NK-92 (cell line): ENCODE results near the gene BRMS1.
"Not testable (repeated sequence)": the region's sequence is repeated elsewhere in the genome, so short reads cannot be mapped to it uniquely, and the experiment has no call there.

Experiments
- DNase-seq: peaks from one replicate; lab custom pipeline; 2025; ENCODE audit not compliant: unreplicated experiment; lab: John Stamatoyannopoulos, UW

BRMS1 gene

GRCh38 chr11:66311965-66312548, 32.8 kb downstream of the BRMS1 start:
- DNase-seq, result peak; percentile 84

DNA sequence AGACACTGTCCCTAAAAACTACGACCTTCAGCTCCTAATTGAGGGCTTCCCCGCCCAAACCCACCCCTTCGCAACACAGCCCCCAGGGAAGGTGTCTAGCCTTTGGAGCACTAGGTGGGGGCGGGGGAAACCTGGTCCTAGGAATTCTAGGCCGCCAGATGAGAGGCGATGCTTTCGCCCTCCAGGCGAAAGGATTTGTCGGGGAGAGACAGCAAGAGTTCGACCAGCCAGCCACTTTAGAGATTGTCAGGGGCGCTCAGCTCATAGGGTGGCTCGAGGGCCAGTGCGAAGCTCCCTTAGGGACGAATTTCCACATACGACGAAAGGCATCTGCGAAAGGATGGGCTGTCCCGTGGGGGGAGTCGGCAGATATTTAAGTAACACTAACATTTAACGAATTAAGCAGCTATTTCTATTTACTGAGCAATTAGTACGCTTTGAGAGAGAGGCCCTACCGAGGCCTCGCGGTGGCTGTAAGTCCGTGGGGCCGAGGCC, 33.4 kb downstream of the BRMS1 start:
- DNase-seq, result no peak

DNA sequence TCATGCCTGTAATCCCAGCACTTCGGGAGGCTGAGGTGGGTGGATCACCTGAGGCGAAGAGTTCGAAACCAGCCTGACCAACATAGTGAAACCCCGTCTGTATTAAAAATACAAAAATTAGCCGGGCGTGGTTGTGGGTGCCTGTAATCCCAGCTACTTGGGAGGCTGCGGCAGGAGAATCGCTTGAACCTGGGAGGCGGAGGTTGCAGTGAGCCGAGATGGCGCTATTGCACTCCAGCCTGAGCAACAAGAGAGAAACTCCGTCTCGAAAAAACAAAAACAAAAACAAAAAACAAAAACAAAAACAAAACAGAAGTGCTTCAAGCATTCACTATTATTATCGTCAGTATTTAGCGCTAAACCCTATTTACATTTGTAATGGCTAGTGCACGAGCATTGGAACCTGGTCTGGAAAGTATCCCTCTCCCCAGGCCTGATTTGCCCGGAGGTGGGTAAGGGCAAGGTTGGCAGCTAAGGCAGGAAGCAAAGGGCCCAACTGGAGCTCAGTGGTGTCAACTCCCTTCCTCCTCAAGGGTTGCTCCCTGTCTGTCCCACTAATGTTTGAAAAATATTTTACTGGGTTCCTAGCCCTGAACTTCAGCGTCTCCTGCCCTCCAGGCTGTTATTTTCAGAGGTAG, 34.0 kb downstream of the BRMS1 start:
- not testable (repeated sequence) for DNase-seq

DNA sequence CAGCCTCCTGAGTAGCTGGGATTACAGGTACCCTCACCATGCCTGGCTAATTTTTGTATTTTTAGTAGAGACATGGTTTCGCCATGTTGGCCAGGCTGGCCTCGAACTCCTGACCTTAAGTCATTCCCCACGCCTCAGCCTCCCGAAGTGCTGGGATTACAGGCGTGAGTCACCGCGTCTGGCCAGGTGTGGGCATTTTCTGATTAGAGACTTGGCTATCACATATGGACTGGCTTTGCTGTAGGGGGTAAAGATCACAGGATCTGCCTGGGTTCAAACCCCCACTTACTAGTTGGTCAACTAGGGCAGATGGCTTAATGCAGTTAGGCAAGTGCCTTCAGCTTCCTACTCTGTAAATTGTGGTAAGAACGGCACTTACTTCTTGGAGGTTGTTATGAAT, 34.6 kb downstream of the BRMS1 start:
- DNase-seq, result no peak

DNA sequence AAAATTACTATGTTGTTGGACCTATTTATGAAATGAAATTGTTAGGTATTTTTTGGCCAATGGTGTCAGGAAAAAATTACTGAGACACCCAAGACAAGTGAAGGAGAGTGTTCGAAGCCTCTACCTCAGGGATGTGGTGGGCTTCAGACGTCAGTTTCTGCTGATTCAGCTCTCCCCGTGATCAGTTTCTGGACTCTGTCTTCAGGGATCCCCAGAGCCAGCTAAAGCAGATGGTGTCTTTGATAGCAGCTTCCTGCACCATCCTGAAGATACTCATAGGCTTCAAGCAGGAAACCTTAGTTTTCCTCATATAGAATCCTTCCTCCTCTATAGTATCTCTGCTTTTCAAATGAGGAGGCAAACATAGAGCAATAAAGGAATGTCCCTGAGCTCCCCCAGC, 35.4 kb downstream of the BRMS1 start:
- DNase-seq, result no peak

GRCh38 chr11:66302656-66303055, 42.2 kb downstream of the BRMS1 start:
- DNase-seq, result no peak

DNA sequence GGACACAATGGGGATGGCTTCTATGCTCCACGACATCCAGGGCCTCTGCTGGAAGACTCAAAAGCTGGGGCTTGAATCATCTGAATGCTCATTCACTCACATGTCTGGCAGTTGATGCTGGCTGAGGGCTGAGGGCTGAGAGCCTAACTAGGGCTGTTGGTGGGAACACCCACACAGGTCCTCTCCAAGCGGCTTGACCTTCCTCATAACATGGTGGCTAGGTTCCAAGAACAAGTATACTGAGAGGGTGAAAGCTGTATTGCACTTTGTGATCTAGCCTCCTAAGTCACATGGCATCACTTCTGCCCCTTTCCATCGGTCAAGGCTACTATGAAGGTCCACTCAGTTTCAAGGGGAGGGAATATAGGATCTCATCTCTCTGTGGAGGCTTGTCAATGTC, 45.7 kb downstream of the BRMS1 start:
- DNase-seq, result no peak

DNA sequence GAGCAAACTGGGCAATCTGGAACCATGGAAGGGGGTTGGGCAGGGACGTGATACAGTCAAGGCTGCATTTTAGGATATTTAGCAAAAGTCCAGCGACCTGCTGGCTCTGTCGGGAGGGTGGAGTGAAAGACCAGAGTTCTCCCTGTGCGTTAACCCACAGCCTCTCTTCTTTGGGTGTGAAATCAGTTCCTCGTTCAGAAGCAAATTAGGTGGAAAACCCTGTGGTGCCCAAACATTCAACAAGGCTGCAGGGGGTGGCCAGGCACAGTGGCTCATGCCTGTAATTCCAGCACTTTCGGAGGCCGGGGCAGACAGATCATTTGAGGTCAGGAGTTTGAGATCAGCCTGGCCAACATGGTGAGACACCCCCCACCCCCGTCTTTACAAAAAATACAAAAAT, 47.3 kb downstream of the BRMS1 start:
- DNase-seq, result no peak

DNA sequence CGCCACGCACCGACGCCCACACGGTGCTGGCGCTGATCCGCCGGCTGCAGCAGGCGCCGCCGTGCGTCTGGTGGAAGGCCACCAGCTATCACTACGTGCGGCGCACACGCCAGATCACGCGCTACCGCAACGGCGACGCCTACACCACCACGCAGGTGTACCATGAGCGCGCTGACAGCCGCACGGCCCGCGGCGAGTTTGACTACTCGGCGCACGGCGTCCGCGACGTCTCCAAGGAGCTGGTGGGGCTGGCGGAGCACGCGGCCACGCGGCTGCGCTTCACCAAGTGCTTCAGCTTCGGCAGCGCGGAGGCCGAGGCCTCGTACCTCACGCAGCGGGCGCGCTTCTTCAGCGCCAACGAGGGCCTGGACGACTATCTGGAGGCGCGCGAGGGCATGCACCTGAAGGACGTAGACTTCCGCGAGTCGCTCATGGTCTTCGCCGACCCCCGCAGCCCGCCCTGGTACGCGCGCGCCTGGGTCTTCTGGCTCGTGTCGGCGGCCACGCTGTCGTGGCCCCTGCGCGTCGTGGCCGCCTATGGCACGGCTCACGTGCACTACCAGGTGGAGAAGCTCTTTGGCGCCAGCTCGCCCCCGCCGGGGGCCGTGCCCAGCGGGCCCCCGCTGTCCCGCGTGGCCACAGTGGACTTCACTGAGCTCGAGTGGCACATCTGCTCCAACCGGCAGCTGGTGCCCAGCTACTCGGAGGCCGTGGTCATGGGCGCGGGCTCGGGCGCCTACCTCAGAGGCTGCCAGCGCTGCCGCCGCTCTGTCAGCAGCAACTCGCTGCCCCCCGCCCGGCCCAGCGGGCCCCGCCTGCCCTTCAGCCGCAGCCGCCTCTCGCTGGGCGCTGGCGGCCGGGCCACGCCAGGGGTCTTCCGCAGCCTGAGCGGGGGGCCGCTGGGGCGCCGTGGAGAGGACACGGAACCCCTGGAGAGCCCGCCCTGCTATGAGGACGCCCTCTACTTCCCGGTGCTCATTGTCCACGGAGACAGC, 50.0 kb downstream of the BRMS1 start:
- no peak for DNase-seq

DNA sequence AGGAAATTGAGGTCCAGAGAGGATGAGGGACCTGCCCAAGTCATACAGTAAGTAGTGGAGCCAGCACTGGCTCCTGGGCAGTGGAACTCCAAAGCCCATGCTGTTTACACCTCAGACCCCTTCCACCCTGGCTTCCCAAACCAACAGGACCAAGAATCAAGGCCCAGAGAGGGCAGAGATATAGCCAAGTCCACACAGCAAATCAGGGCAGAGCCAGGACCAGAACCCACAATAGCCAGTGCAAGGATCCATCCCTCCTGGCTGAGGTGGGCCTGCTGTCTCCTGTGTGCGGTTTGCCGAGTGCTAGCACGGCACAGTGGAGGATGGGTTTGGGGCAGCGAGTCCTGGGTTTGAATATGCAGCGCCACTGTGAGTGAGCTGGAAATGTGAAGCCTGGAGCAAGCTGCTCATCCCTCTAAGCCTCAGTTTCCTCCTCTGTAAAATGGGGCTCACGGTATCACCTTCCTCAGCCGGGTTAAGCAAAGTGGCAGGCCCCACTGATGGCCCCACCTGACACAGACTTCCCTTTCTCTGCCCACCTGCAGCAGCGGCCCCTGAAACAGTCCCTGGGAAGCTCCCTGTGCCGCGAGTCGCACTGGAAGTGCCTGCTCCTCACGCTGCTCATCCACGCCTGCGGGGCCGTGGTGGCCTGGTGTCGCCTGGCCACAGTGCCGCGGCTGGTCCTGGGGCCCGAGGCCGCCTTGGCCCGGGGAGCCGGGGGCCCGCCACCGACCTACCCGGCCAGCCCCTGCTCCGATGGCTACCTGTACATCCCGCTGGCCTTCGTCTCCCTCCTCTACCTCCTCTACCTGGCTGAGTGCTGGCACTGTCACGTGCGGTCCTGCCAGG, 50.9 kb downstream of the BRMS1 start:
- DNase-seq, result no peak

GRCh38 chr11:66293352-66293751, 51.6 kb downstream of the BRMS1 start:
- DNase-seq, result no peak

- no peak for DNase-seq
These were observed 52.2 kb downstream of the BRMS1 start for GRCh38 chr11:66292543-66293332.

DNA sequence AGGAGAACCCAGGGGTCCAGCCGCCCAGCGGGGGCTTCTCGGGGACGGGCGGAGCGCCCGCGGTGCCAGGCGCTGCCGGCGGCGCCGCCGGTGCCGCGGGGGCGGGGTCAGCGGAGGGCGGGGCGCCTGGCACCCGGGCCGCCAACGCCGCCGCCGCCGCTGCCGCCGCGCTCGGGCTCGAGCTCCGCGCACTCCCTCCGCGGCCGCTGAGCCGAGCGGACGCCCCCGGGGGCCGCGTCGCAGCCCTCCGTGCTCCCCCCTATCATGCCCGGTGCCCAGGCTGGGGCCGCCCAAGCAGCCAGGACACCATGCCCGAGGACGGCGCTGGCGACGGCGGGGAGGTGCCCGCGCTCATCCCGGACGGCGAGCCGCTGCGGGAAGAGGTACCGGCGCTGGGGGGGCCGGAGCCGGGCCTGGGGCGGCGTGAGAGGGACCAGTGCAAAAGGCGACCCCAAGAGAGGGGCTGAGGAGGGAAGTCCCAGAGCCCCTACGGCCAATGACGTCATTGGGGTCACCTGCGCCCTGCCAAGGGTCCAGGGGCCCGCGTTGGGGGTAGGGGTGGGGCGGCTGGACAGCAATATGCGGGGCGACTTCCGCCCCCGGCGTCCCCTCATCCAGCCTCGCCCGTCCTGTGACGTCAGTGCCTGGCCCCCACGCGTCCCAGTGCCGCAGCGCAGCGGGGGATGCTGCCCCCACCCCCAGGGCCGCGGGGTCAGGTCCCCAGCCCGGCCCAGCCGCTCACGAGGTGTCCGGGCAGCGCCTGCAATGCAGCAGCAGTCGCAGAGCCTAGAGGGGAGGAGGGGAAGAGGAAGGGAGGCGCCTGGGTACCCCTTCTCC, 53.0 kb downstream of the BRMS1 start, which contains the start of gene TMEM151A:
TSS of gene TMEM151A (plus strand) at position 189 of the 837 bp plus-strand sequence. CDS start at position 309, 120 bp downstream.
- DNase-seq, result no peak

- no peak for DNase-seq
These were observed 53.6 kb downstream of the BRMS1 start for GRCh38 chr11:66291303-66291705.

DNA sequence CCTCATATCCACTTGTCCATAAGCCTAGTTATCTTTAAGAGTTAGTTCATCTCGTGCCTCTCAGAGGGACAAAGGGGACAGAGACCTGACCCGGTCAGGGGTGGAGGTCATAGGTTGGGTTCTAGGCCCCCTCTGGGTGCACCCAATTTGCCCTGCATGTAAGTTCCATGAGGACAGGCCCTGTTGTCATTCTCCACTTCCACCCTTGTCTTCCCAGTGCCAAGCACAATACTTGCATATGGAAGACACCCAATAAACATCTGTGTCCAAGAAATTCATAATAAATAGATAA, 54.6 kb downstream of the BRMS1 start:
- no peak for DNase-seq

GRCh38 chr11:66289548-66290329, 55.2 kb downstream of the BRMS1 start:
- no peak for DNase-seq

DNA sequence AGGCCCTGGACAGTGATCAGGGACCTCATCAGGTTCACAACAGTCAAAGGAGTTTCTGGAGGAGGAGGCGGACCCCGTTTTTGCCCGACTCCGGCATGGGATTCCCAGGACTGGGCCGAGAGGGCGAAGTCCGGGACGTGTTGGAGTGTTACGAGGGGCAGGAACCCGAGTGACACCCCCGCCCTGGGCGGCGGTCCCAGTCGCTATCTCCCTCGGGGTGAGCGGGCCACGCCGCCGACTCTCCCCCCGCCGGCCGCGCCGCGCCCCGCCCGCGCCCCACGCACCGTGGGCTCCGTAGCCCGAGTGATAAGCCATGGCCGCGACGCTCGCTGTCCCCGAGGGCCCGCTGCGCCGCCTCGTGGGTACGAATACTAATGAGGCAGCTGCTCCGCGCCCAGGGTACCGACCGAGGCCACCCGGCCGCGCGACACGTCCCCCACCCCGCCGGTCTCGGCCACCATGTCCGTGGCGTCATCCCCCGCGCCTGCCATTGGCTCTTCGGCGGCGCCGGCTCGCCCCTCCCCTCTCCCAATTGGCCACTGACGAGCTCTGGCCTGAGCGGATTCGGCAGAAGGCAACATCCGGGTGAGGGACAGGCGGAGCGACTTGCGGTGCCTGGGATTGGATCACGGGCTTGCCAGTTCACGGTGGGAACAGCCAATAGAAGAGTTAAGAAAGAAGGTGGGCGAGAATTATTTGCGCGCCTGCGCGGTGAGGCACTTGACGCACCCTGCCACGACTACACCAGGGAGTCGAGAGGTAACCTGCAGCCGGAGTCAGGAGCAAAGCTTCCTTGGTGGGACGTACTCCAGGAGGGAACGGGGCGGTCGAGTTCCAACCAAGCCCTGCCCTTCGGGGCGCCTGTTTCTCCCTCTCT, 56.0 kb downstream of the BRMS1 start, which contains the start of gene YIF1A:
TSS of gene YIF1A (minus strand) at position 473 of the 877 bp plus-strand sequence. CDS start at position 315, 158 bp downstream.
- DNase-seq, result peak; percentile 97
